HG03565 (cell line): ENCODE results near the gene POLK.
A peak's percentile ranks its signal among the peaks of the same experiment; 100 is the strongest.

ENCODE experiments used
- ATAC-seq: cut with Tn5 transposase; IDR thresholded peaks from one replicate; pipeline ENCODE4 v1.9.1; 2021; ENCODE audit warnings: mild to moderate bottlenecking, moderate library complexity; ENCODE audit not compliant: unreplicated experiment

Gene POLK

GRCh38 chr5:75639535-75640311, 128.0 kb downstream of the POLK start:
- ATAC-seq = no peak

GRCh38 chr5:75640395-75640794, 128.7 kb downstream of the POLK start:
- no peak for ATAC-seq

DNA sequence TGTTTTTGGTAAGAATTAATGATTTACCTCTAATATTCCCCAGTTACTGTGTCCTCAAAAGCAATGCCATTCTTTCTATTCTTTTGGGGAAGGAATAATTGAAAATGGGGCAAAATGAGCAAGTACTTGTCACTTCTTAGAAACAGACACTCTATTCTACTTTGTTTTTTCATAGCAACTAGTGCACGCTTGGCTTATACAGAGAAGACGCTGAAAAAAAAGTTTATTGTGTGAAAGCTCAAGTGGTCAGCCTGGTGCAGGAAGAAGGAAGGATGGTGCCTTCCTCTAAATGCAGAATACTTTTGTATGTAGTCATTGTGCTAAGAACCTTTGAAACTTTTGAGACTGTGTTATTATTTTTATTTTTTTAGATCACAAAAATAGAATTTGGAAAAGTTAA, 129.1 kb downstream of the POLK start:
- ATAC-seq = no peak

DNA sequence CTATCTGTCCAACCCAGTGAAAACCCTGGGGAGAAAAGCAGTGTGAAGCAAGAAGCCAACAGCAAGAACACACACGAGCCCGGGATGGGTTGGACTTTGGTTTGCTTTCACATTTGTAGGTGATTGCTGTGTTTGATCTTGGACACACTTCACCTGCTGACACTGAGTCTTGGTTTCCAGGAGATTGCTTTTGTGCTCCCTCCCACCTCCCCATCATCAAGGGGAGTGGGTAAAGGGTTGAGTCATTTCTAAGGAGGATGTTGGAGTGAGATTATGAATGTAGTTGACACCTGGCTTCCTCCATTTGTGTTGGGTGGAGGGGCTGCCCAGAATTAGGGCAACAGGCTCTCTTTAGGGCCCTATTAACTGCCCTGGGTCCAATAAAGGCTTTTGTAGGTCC, 137.0 kb downstream of the POLK start:
- peak; percentile 54 for ATAC-seq
